HG03439 (cell line): ENCODE results near the gene ROCK2.

Experiments
- ATAC-seq: cut with Tn5 transposase; IDR thresholded peaks from one replicate; pipeline ENCODE4 v1.9.1; 2021; ENCODE audit warnings: mild to moderate bottlenecking, moderate library complexity; ENCODE audit not compliant: unreplicated experiment

The ROCK2 gene

DNA sequence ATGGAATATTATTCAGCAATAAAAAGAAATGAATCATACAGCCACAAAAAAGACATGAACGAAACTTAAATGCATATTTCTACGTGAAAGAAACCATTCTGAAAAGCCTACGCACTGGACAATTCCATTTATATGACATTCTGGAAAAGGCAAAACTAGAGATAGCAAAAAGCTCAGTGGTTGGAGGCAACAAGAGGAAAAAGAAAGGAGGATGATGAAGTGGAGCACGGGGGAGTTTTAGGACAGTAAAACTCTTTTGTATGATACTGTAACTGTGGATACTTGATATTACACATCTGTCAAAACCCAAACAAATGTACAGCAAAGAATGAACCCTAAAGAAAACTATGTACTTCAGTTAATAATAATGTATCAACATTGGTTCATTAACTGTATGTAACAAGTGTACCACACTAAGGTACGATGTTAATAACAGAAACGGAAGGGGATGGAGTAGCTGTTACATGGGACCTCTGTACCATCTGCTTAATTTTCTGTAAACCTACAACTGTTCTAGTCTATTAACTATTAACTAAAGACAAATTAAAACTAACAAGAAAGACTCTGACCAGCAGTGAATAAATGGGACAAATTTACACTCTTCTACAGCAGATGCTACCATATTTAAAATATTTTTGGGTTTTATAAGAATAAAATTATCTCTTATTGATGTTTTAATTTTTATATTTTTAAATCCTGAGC is 31.5 kb downstream of the ROCK2 start:
- ATAC-seq, result no peak

DNA sequence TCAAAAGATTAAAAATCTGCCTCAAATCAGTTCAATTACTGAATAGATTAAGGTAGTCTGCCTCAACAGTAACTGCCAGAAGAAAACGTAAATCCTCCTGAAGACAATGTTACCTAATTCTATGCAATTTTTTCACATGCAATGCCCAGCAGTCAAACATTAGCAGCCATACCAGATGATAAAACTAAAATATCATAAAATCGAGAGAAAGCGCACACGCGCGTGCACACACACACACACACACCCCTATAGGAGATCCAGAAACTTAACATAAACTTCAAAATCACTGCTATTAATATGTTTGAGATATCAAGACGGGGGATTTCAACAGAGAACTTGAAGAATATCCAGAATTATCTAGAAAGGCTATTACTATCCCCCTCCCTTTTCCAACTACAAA is 32.9 kb downstream of the ROCK2 start:
- no peak for ATAC-seq

DNA sequence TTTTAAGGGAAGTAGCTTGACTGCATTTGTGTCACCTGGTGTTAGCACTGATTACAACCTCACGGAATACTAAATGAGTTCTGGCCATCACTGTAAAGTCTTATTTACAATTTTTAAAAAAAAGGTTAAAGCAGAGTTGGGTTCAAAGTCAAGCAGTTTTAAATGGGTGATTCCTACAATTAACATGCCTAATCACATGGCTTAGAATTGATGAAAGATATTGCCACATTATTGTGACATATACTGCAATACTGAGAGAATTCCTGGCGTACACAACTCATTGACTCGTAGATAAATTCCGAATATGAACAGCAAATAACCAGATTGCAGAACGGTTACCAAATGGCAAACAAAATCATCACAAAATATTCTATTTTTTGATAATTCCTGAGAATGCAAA is 34.2 kb downstream of the ROCK2 start:
- ATAC-seq, result no peak

DNA sequence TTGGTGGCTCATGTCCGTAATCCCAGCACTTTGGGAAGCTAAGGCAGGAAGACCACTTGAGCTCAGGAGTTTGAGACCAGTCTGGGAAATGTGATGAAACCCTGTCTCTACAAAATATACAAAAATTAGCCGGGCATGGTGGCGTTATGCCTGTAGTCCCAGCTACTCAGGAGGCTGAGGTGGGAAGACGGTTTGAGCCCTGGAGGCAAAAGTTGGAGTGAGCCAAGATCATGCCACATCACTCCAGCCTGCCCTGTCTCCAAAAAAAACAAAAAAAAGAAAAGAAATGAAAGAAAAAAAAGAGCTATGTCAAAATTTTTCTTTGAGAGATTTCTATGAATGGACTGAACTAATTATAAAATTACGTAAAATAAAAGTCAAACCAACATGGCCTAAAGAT is 34.7 kb downstream of the ROCK2 start:
- no peak for ATAC-seq

DNA sequence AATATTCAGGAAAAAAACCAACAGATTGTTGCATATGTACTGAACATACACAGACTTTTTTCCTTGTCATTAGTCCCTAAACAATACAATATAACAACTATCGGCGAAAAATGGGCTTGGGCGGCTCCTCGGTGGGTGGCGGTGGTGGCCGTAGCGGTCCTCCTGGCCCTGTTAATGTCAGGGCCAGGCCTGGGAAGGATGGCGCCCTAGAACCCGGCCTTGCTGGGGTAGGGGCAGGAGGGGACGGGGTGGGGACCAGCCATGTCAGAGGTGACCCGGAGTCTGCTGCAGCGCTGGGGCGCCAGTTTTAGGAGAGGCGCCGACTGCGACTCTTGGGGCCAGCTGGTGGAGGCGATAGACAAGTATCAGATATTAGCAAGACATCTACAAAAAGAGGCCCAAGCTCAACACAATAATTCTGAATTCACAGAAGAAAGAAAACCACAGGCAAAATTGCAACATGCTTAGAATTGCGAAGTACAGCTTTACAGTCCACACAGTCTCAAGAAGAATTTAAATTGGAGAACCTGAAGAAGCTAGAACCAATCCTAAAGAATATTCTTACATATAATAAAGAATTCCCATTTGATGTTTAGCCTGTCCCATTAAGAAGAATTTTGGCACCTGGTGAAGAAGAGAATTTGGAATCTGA is 36.5 kb downstream of the ROCK2 start:
- ATAC-seq, result no peak

DNA sequence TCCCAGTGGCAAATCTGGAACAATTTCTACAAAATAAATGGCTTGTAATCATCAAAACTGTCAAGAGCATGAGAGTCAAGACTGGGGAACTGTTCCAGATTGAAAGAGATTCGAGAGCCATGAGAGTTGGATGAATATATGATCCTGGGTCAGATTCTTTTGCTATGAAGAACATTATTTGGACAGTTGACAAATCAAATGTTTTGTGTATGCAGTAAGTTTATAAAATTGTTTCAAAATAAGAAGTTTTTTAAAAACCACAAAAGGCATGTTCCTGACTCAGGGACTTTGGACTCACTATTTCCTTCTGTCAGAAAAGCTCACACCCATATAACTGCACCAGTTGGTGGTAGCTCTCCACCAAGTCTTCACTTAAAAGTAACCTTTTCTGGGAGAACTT is 38.5 kb downstream of the ROCK2 start:
- ATAC-seq, result no peak

DNA sequence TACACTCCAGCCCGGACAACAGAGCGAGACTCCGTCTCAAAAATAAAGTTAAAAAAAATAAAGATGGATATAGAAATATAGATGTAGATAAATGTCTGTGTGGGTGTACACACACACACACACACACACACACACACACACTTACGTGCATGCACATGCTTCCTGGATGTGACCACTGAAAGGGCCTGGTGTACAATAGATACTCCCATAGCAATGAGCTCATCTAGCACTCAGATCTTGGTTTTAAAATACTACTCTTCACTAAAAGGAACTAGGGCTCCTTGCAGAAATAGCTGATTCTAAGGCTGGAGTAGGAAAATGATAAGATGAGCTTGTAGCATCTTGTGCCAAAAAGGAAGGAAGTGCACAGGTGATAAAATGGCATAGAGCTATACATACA is 39.1 kb downstream of the ROCK2 start:
- ATAC-seq, result no peak

DNA sequence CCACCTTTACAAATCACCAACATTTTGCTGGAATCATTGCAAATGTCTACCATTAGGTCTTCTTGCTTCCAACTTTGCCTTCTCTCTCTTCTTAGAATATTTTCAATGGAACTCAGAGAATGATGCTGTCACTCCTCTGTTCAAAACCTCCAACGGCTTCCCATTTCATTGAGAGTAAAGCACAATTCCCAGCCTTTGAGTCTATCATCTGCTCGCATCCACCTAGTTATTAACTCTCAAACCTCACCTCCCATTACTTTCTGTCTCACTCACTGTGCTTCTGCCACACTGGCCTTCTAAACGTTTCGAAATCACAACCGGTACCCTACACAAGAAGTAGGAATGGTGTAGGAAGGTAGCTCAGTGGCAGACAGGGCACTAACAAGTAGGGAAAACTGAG is 40.0 kb downstream of the ROCK2 start:
- ATAC-seq, result no peak

DNA sequence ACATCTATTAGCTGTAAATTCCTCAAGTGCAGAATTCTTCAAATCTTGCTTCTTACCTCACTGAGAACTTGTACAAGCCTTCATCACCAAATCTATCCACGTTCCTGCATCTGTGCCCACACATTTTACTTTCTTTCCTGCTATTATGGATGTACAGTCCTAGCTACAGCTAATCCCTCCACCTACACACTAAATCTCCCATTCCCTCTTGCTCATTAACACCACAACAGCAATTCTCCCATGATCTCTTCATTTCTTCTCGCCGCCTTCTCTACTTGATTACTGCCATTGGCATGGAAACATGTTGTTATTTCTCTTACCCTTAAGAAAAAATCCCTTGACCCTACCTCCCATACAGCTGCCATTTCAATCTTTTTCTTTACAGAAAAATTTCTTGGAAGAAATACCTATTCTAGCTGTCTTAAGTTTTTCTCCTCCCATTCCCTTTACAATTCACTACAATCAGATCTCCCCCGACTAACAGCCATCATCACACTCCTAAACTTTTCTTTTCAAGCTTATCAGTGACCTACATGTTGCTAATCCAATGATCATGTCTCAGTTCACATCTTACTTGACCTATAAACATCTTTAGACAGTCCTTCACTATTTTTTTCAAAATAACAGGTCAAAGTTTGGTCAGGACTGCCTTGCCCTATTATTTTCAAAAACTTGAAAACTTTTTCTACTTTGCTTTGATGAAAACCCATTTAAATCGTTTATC is 41.0 kb downstream of the ROCK2 start:
- no peak for ATAC-seq

DNA sequence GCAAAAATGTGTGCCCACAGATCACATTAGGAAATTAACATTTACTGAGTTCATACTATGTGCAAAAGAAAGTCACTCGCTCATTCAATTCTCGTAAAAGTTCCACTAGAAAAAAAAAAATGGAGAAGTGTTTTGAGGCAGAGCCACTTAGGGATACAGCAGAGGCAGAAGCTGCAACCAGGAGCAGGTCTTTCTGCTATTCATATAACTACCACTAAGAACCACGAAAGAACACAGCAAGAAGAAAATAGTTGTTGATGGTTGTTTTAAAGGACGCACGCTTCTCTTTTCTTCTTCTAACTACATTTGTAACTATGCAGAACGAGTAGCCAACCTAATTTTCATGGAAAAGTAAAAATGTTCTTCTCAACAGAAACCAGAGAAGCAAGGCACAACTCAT is 45.0 kb downstream of the ROCK2 start:
- ATAC-seq, result no peak

DNA sequence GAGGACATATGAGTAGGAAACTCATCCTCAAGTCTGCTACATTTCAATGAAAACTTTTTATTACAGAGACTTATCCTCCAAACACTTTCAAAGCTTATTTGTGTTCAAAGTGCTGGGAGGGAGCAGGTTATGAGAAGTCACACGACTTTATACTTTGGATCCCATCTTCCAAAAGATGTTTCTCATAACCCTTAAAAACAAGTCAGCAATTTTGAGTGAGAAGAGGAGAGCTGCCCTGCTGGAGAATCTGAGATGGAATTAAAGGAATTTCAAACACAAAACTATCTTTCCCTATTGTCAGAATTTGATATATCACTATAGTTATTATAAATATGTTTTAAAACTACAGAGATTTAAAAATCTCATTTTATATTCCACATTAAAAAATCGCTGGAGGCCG is 45.8 kb downstream of the ROCK2 start:
- ATAC-seq, result no peak

DNA sequence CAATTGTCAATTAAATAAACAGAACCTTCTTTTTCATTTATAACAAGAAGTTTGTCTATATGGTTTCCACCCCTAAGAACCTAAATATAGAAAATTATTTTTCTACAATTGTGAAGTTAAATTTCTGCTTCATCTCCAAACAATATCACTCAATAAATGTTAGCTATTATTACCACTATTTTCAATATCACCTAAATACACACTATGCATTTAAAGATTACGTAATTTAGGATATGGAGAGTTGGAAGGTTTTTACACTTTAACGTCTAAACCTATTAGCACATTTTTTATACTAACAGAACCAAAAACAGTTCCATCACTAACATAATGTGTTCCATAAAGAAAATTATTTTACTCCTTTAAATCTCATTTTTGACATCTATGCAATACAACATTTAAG is 48.0 kb downstream of the ROCK2 start:
- no peak for ATAC-seq

DNA sequence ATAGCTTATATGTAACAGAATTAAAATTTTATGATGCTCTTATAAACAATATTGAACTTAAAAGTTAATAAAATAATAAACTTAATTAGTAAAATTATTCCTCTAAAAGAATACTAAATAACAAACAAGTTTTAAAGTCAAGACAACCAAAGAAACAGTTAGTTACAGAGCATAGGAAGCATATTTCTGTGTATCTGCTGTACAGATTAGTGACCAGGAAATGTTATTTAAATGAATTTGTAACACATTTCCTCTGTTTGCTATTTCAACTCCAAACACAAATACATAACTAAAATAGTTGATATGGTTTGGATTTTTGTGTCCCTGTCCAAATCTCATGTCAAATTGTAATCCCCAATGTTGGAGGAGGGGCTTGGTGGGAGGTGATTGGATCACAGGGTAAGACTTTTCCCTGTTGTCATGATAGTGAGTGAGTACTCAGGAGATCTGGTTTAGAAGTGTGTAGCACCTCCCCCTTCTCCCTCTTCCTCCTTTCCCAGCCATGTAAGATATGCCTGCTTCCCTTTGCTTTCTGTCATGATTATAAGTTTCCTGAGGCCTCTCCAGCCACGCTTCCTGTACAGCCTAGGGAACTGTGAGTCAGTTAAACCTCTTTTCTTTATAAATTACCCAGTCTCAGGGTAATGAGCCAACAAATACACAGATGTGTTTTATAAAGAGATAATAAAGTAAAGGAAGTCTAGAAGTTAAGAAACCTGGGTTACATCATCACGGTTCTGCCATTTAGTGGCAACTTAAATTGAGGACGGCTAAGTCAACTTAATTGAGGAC is 51.8 kb downstream of the ROCK2 start:
- ATAC-seq, result no peak

DNA sequence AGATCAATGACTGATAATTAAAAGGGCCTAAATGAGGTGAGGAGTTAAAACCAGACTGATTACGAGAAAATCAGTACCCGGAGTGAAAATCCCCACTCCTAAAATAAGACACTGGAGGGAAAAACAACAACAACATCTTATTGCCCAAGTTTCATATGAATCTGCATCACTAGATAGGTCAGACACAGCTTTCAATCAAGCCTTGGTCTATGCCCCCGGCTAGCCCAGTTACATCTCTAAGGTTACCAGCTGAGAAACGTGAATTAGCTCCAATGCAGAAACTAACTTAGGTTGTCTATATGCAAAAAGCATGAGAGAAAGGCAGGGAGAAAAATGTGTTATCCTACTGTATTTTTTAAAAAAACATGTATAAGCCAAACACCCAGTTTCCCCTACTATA is 53.7 kb downstream of the ROCK2 start:
- ATAC-seq, result no peak

DNA sequence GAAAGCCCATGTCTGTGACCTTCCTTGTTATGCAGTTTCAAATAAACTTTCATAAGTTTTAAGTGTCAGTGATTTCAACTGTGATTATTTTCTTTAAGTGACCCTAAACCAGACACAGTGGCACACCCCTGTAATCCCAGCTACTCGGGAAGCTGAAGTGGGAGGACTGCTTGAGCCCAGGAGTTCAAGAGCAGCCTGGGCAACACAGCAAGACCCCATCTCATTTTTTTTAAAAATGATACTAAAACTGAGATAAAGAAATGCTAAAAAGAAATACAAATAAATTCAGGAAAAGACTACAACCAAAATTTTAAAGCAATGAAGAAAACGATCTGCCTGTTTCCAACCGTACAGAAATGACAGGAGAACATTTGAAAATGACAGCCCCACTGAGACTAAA is 54.2 kb downstream of the ROCK2 start:
- ATAC-seq, result no peak

DNA sequence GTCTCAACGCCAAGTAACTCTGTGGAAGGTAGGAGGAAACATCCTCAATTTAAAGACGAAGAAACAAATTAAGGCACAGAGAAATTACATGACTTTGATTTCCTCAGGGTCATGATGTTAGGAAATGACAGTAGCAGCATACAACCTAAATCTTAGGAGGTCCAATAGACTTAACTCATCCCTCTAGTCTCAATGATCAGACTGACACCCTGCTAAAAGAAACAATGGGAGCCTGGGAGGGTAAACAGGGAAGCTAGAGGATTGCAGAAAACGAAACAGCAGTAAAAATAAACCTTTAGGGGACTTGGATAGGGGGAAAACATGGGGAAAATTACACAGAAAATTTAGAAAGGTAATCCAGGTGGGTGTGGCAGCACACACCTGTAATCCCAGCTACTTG is 56.0 kb downstream of the ROCK2 start:
- no peak for ATAC-seq

DNA sequence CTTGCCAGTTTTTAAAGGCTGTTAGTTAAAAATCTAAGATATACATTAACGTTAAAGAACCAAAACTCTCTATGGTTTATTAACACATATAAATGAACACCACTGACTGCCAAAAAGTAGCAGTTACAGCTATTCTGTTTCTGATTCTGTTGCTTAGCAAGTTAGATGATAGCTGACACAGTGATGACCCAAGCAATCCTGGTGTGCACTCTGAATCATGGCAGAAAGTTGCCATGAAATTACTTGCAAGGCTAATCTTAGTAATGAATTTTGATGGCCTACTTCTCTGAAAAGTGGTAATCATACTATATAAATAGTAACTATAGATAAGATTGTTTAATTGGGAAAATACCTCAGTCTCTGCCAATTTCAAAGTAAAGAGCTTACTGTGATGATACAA is 57.7 kb downstream of the ROCK2 start:
- no peak for ATAC-seq

DNA sequence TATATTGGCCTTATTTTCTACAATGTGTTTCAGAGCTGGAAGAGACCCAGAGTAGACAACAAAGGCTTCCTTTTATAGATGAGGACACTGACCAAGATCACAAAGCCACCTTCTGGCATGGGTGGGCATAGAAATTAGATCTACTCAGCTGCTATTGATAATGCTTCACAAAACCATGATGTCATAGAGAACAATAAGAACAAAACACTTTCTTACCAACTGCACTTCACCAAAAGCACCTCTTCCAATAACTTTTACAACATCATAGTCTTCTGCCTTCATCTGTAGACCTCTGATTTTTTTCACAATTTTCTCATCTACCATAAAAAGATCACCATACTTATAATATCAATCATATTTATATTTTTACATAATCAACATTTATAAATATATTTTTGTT is 58.1 kb downstream of the ROCK2 start:
- ATAC-seq, result no peak

DNA sequence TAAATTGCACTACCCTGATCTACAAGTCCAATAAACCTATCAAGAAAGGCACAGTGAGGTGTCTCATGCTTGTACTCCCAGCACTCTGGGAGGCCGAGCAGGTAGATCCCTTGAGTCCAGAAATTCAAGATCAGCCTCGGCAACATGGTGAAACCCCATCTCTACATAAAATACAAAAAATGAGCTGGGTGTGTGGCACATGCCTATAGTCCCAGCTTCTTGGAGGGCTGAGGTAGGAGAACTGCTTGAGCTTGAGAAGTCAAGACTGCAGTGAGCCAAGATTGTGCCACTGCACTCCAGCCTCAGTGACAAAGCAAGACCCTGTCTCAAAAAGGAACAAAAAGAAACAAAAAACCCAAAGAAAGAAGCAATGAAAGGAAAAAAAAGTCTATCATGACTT is 58.9 kb downstream of the ROCK2 start:
- no peak for ATAC-seq

DNA sequence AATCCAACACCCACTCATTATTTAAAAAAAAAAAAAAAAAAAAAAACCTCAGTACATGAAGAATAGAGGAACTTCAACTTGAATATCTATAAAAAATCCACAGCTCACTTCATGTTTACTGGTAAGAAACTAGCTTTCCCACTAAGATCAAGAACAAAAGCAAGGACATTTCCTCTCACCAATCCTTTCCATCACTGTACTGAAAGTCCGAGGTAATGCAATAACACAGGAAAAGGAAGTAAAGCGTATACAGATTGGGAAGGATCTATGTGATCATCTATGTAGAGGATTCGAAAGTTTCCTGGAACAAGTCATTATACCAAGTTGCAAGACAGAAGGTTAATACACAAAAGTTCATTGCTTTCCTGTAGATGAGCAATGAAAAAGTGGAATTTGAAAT is 63.2 kb downstream of the ROCK2 start:
- no peak for ATAC-seq

DNA sequence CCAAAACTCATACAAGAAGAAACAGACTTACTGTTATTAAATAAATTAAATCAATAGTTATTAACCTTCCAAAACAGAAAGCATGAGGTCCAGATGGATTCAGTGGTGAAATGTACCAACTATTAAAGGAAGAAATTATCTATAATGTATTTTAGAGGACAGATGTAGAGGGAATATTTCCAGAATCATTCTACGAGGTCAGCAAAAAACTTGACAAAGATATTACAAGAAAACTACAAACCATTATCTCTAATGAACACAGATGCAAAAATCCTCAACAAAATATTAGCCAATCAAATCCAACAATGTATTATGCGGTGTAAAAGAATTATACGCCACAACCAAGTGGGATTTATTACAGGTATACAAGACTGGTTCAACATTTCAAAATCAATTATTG is 63.7 kb downstream of the ROCK2 start:
- no peak for ATAC-seq

DNA sequence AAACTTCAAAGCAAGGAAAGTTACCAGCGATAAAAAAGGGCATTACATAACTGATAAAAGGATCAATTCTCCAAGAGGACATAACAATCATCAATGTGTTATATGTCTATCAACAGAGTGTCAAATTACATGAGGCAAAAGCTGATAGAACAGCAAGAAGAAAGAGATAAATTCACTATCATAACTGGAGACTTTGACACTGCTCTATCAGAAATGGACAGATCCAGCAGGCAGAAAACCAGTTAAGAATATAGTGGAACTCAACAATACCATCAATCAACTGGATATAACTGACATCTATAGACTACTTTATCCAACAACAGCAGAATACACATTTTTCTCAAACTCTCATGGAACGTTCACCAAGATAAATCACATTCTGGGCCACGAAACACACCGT is 65.0 kb downstream of the ROCK2 start:
- ATAC-seq, result no peak
